Tracheal epithelial cell (primary cell): ENCODE data around the gene TIGD7. TPM values are rescaled to one million over a fixed set of nuclear protein-coding genes. Genes with fewer than 3 reads are reported as not detected.

Experiments
- total RNA-seq: library from RNA; depleted of rRNA; stranded (reverse); fragments of >200 nt; gene quantifications from 2 replicates; pipeline ENCODE4 v1.2.1, GENCODE V29; 2014

The TIGD7 gene, protein sequence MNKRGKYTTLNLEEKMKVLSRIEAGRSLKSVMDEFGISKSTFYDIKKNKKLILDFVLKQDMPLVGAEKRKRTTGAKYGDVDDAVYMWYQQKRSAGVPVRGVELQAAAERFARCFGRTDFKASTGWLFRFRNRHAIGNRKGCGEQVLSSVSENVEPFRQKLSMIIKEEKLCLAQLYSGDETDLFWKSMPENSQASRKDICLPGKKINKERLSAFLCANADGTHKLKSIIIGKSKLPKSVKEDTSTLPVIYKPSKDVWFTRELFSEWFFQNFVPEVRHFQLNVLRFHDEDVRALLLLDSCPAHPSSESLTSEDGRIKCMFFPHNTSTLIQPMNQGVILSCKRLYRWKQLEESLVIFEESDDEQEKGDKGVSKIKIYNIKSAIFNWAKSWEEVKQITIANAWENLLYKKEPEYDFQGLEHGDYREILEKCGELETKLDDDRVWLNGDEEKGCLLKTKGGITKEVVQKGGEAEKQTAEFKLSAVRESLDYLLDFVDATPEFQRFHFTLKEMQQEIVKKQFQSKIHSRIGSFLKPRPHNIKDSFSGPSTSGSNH
- 2.2 and 3.6 TPM in 2 replicates for total RNA-seq

GRCh38 chr16:3305109-3306068 is at the start of gene TIGD7, which contains the start of gene ZNF75A:
TIGD7 (minus strand) TSS chr16:3305430; CDS start chr16:3300614, 4,816 bp downstream.
ZNF75A (plus strand) TSS chr16:3305497; CDS start chr16:3308429, 2,932 bp downstream.

GRCh38 chr16:3282730-3283542 is 22.3 kb downstream of the TIGD7 start, which contains the start of gene ZNF263:
ZNF263 (plus strand) TSS chr16:3283491; CDS start chr16:3283819, 328 bp downstream.

DNA sequence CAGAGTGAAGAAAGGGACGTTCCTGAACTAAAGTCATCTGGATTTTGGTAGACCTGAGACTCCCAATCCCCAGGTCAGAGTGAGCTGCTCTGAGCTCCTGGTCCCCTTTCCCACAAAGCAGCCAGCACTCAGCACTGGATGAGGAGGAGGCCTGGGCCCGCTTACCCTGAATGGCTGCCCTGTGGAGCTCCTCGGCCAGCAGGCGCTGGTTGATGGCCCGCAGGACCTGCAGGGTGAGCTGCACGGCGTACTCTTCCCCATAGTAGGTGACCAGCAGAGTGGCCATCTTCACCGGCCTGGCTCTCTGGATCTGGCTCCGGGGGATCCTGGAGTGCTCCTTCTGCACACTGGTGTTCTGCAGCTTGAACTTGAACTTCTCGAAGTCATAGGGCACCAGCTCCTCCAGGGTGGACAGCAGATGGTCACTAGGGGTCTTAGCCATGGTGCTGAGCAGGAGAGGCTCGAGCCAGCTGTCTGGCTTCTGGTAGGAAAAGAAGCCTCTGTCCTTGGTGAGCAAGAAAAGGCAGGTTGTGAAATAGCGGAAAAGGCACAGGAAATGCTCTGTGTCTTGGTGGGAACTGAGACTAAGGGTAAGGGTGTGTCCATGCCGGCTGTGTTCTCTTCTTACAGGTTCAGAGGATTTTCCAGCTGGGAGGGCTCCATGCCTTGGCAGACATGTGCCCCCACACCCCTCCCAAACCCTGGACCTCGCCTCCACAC is 48.9 kb downstream of the TIGD7 start, which contains the start of gene MEFV:
Gene MEFV (minus strand): TSS at position 488 of the 720 bp plus-strand sequence. CDS start 46 bp downstream, at position 442.

Other genes starting within 250 kb of the TIGD7 start
- 1.1 and 115 TPM in 2 replicates for gene IL32, start 239.8 kb downstream of the TIGD7 start, total RNA-seq
- not detected in 2 replicates for gene ZSCAN10, start 206.1 kb downstream of the TIGD7 start, total RNA-seq
- 23.9 and 35.2 TPM in 2 replicates for gene ZNF205, start 192.8 kb downstream of the TIGD7 start, total RNA-seq
- gene ZNF213, start 170.4 kb downstream of the TIGD7 start, total RNA-seq: 9.2 and 12.6 TPM in 2 replicates
- gene OR1F1, start 117.2 kb downstream of the TIGD7 start, total RNA-seq: not detected in 2 replicates
- 7.7 and 8.7 TPM in 2 replicates for gene ZNF200, start 70.3 kb downstream of the TIGD7 start, total RNA-seq
- under 0.01 TPM in 1 of 2 replicates, not detected in the other for gene MEFV, start 48.8 kb downstream of the TIGD7 start, total RNA-seq
- gene ZNF263, start 21.9 kb downstream of the TIGD7 start, total RNA-seq: 57.1 and 69.9 TPM in 2 replicates
- 12.5 and 19.0 TPM in 2 replicates for gene ZNF75A, start 67 bp upstream of the TIGD7 start, total RNA-seq
- gene OR2C1, start 50.5 kb upstream of the TIGD7 start, total RNA-seq: 0.24 TPM in 1 of 2 replicates, not detected in the other
- 9.9 and 17.1 TPM in 2 replicates for gene ZSCAN32, start 95.6 kb upstream of the TIGD7 start, total RNA-seq
- gene ZNF174, start 95.8 kb upstream of the TIGD7 start, total RNA-seq: 3.8 and 3.9 TPM in 2 replicates
- 1.4 and 1.5 TPM in 2 replicates for gene ZNF597, start 138.1 kb upstream of the TIGD7 start, total RNA-seq
- 7.0 and 10.7 TPM in 2 replicates for gene NAA60, start 138.2 kb upstream of the TIGD7 start, total RNA-seq
- gene C16orf90, start 190.1 kb upstream of the TIGD7 start, total RNA-seq: not detected in 2 replicates
- gene CLUAP1, start 195.6 kb upstream of the TIGD7 start, total RNA-seq: 8.2 and 9.2 TPM in 2 replicates